Measurements from ENCODE around the gene PDILT. TPM values are rescaled to one million over a fixed set of nuclear protein-coding genes. Genes with fewer than 3 reads are reported as not detected.
"Not testable (repeated sequence)": the region's sequence is repeated elsewhere in the genome, so short reads cannot be mapped to it uniquely, and the experiment has no call there.

Gene PDILT
- total RNA-seq, 4 donors from 2014 or later = not detected

- H3K27me3 ChIP-seq, H3K9me3 ChIP-seq, H3K36me3 ChIP-seq, H3K4me3 ChIP-seq: not testable (repeated sequence)
- peak overlapping the region; percentile 70 to 86 (median 75) for H3K27ac ChIP-seq
- 20 to 26% methylated on average over 1 to 3 of the region's 3 CpGs for WGBS, 2 donors (ENCODE audit: low coverage in 1 of 2)
- peak; percentile 92 for ATAC-seq
- peaks cover 0 to 26% (median 2%) of the 10 kb centered on the region in 3 donors for H3K4me1 ChIP-seq
- peak; percentile 93 for TF ChIP-seq EP300 (IDR thresholded peaks at IDR 0.05)
- TF ChIP-seq POLR2AphosphoS5 (IDR thresholded peaks at IDR 0.05) = peak; percentile 95
Observed at GRCh38 chr16:20439820-20440231, 35.3 kb upstream of the PDILT start.

DNA sequence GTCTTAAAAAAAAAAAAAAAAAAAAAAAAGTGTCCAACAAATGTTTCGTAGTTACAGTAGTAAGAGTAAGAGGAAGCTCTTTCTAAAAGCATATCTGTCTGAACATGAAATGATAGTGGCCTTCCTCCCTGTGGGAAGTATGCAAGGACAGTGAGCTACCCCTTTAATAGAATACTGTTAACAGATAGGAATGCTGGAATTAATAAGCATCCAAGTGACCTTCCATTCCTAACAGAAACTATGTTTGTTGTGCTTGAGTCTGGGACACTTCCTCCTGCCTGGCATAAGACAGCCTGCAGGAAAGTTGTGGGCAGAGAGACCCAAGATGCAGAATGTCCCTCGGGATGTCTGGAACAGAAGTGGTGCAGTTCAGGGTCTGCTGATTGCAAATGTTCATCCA is 34.4 kb upstream of the PDILT start:
- H3K4me3 ChIP-seq, ATAC-seq, H3K27me3 ChIP-seq, H3K9me3 ChIP-seq, H3K36me3 ChIP-seq: not testable (repeated sequence)
- 20% methylated on average over 2 of the region's 2 CpGs; no CpG with 5 or more reads in 1 of the 2 donors for WGBS, 2 donors (ENCODE audit: low coverage in 1 of 2)
- Histone ChIP-seq H3K27ac (peak overlapping the region; percentile 70 to 86 (median 75)), H3K4me1 (peaks cover 0 to 26% (median 2%) of the 10 kb centered on the region in 3 donors)

DNA sequence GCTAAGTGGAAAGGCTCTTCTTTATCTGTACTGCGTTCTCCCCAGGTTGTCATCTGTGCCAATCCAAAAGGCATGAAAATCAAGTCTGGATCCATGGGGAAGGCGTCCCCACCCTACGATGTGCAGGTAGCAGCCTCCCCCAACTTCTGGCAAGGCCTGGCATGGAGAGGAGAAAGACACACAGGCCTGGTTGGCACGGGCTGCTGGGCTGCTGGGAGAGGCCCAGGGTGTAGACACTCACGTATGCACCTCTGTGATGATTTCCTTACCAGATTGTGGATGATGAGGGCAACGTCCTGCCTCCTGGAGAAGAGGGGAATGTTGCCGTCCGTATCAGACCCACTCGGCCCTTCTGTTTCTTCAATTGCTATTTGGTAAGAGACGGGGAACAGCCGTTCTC is 26.4 kb upstream of the PDILT start:
- Histone ChIP-seq H3K36me3 (no peaks in the 10 kb centered on the region), H3K27me3 (no peaks in the 10 kb centered on the region), H3K9me3 (no peaks in the 10 kb centered on the region), H3K4me1 (no peaks in the 10 kb centered on the region), H3K4me3 (no peak overlapping the region), H3K27ac (no peak overlapping the region)
- ATAC-seq = no peak
- 45 to 73% methylated on average over 5 to 10 of the region's 11 CpGs for WGBS, 2 donors (ENCODE audit: low coverage in 1 of 2)
- no peak for TF ChIP-seq POLR2A (IDR thresholded peaks at IDR 0.05)
- TF ChIP-seq POLR2AphosphoS5 (IDR thresholded peaks at IDR 0.05) = no peak
- no peak for TF ChIP-seq CTCF (IDR thresholded peaks at IDR 0.05)
- no peak for TF ChIP-seq EP300 (IDR thresholded peaks at IDR 0.05)

DNA sequence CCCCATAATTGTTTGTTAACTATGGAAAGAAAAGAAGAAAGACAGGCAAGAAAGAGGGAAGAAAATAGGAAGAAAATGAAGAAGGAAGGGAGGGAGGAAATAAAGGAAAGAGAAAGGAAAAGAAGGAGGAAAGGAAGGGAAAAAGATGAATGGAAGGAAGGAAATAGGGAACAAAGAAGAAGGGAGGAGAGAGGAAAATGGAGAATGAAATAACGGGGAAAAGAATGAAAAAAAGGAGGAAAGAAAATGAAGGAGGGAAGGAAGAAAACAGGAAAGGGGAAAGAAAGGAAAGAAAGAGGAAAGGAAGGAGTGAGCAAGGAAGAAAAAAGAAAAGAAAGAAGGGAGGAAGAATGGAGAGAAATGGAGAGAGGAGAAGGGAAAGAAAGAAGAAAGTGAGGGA is 25.9 kb upstream of the PDILT start:
- WGBS, 2 donors (ENCODE audit: low coverage in 1 of 2) = 50 to 80% methylated on average over 1 of the region's 1 CpG
- H3K27me3 ChIP-seq, H3K4me3 ChIP-seq, H3K9me3 ChIP-seq, H3K36me3 ChIP-seq, ATAC-seq, H3K4me1 ChIP-seq, H3K27ac ChIP-seq: not testable (repeated sequence)

- 45 to 68% methylated on average over 2 to 6 of the region's 7 CpGs for WGBS, 2 donors (ENCODE audit: low coverage in 1 of 2)
- not testable (repeated sequence) for H3K4me3 ChIP-seq, H3K27ac ChIP-seq, ATAC-seq, H3K4me1 ChIP-seq, H3K9me3 ChIP-seq, H3K27me3 ChIP-seq, H3K36me3 ChIP-seq
Observed at GRCh38 chr16:20429499-20429898, 25.0 kb upstream of the PDILT start.

DNA sequence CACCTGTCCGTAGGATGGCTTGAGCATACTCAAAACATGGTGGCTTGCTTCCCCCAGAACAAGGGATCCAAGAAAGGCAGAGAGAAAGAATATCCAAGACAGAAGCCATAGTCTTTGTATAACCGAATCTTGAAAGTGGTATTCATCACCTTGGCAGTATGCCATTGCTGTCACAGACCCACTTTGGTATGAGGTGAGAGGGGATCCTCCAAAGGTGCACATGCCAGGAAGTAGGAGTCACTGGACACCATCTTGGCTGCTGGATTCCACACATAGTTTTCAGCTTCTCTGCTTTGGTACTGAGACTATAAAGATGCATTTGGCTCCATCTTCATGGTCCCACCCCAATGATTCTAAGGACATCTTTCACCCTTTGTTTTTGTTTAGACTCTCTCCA is 22.9 kb upstream of the PDILT start:
- H3K4me3 ChIP-seq, H3K9me3 ChIP-seq, H3K36me3 ChIP-seq, ATAC-seq, H3K4me1 ChIP-seq, H3K27me3 ChIP-seq, H3K27ac ChIP-seq: not testable (repeated sequence)
- 89% methylated on average over 2 of the region's 2 CpGs; no CpG with 5 or more reads in 1 of the 2 donors for WGBS, 2 donors (ENCODE audit: low coverage in 1 of 2)

DNA sequence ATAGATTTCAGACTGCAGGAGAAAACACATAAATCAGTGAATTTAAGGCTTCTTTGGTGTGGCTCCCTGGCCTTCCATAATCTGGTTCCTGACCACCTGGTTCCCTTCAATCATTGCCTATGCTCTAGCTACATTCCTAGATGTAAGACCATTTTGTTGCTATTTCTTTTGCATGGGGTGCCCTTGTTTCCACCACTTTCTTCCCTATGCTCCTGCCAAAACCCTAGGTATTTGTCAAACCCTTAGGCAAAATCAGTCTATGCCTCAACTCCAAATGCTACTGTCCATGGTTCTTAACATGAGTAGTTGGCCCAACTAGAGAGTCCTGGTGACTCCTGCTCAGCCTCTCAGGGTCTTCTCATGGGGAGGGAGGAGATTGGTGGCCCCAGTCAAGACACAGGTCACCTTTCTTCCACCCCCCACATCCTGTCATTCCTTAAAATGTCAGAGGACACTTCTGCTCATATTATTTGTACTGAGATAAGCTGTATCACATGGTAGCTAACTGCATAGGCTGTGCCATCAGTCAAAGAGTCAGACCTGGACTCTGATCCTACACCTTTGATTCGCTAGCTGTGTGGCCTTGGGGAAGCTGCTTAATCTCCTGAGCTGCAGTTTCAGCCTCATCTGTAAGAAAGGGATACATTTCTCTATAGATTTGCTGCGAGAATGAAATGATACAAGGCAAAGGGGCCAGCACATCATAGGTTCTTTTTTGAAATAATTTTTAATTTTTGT is 19.8 kb upstream of the PDILT start:
- WGBS, 2 donors (ENCODE audit: low coverage in 1 of 2) = 68 to 78% methylated on average over 2 of the region's 2 CpGs
- H3K36me3 ChIP-seq = no peaks in the 10 kb centered on the region
- H3K4me1 ChIP-seq = no peaks in the 10 kb centered on the region
- no peaks in the 10 kb centered on the region for H3K9me3 ChIP-seq
- no peak overlapping the region for H3K4me3 ChIP-seq
- ATAC-seq = no peak
- TF ChIP-seq CTCF (IDR thresholded peaks at IDR 0.05) (no peak), EP300 (IDR thresholded peaks at IDR 0.05) (no peak), POLR2AphosphoS5 (IDR thresholded peaks at IDR 0.05) (no peak), POLR2A (IDR thresholded peaks at IDR 0.05) (no peak)
- no peak overlapping the region for H3K27ac ChIP-seq
- no peaks in the 10 kb centered on the region for H3K27me3 ChIP-seq

- ATAC-seq, H3K4me1 ChIP-seq, H3K9me3 ChIP-seq, H3K4me3 ChIP-seq, H3K36me3 ChIP-seq, H3K27me3 ChIP-seq, H3K27ac ChIP-seq: not testable (repeated sequence)
- 100% methylated on average over 1 of the region's 5 CpGs for WGBS, 2 donors (ENCODE audit: low coverage in 1 of 2)
Observed at GRCh38 chr16:20423772-20424128, 19.2 kb upstream of the PDILT start.

- H3K4me1 ChIP-seq, H3K27ac ChIP-seq, H3K27me3 ChIP-seq, H3K4me3 ChIP-seq, H3K36me3 ChIP-seq, ATAC-seq, H3K9me3 ChIP-seq: not testable (repeated sequence)
- 61 to 66% methylated on average over 2 of the region's 2 CpGs for WGBS, 2 donors (ENCODE audit: low coverage in 1 of 2)
Observed at GRCh38 chr16:20421748-20422147, 17.2 kb upstream of the PDILT start.

DNA sequence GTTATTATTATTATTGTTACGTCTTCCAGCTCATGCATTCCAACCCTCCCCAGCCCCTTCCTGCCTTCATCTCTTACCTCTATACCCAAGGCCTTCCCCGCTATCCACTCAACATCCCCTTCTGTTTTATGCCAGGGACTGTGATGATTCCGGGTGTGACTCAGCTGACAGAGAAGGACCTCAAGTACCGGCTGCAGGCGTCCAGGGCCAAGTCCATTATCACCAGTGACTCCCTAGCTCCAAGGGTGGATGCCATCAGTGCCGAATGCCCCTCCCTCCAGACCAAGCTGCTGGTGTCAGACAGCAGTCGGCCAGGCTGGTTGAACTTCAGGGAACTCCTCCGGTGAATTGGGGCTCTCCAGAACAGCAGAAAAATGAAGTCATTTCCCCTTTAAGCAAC is 14.6 kb upstream of the PDILT start:
- ATAC-seq, H3K4me3 ChIP-seq, H3K36me3 ChIP-seq, H3K4me1 ChIP-seq, H3K27ac ChIP-seq, H3K9me3 ChIP-seq, H3K27me3 ChIP-seq: not testable (repeated sequence)
- 80 to 84% methylated on average over 1 to 3 of the region's 8 CpGs for WGBS, 2 donors (ENCODE audit: low coverage in 1 of 2)
